ENCODE measurements around the gene ZNF536.
A peak's percentile ranks its signal among the peaks of the same experiment; 100 is the strongest.

The ZNF536 gene

GRCh38 chr19:30570194-30570593, 198.0 kb downstream of the ZNF536 start:
- DNase-seq: no peak

GRCh38 chr19:30577551-30578105, 205.4 kb downstream of the ZNF536 start:
- no peak for DNase-seq

- DNase-seq: no peak
Observed at GRCh38 chr19:30579419-30579818, 207.2 kb downstream of the ZNF536 start.

- DNase-seq: no peak
Observed at GRCh38 chr19:30580673-30581072, 208.5 kb downstream of the ZNF536 start.

GRCh38 chr19:30584090-30584489, 211.9 kb downstream of the ZNF536 start:
- no peak for DNase-seq

GRCh38 chr19:30587869-30588268, 215.7 kb downstream of the ZNF536 start:
- peak; percentile 77 for DNase-seq

- no peak for DNase-seq
Observed at GRCh38 chr19:30590596-30591229, 218.5 kb downstream of the ZNF536 start.

- peak; percentile 22 for DNase-seq
Observed at GRCh38 chr19:30593356-30593755, 221.2 kb downstream of the ZNF536 start.

GRCh38 chr19:30593975-30594745, 222.0 kb downstream of the ZNF536 start:
- DNase-seq: no peak

GRCh38 chr19:30596268-30596667, 224.1 kb downstream of the ZNF536 start:
- DNase-seq: no peak

- no peak for DNase-seq
Observed at GRCh38 chr19:30596813-30597399, 224.7 kb downstream of the ZNF536 start.

- no peak for DNase-seq
Observed at GRCh38 chr19:30598688-30599087, 226.5 kb downstream of the ZNF536 start.

GRCh38 chr19:30602661-30603350, 230.6 kb downstream of the ZNF536 start:
- DNase-seq: no peak

GRCh38 chr19:30604657-30605056, 232.5 kb downstream of the ZNF536 start:
- DNase-seq: no peak

GRCh38 chr19:30605333-30605732, 233.1 kb downstream of the ZNF536 start:
- no peak for DNase-seq

GRCh38 chr19:30606114-30607050, 234.2 kb downstream of the ZNF536 start:
- no peak for DNase-seq

Data from DMS79 treated with DMSO at 0.1 percent for 48 hours (cell line).